Astrocyte (in vitro differentiated cells and primary cell): ENCODE measurements around the gene NCAM2. TPM values are rescaled to one million over a fixed set of nuclear protein-coding genes. Genes with fewer than 3 reads are reported as not detected.
A peak's percentile ranks its signal among the peaks of the same experiment; 100 is the strongest.

ENCODE experiments used
- DNase-seq: peaks from one replicate; pipeline ENCODE4 v3.0.0-alpha.2; 2010; ENCODE audit warnings: low read depth
- FAIRE-seq: peaks from 2 replicates; lab custom pipeline; 2011; peaks lifted over from hg19 to GRCh38; lab: Jason Lieb, UNC
- H2AFZ ChIP-seq: 2 replicates; pipeline ENCODE4 v1.6.0; 2012; ENCODE audit warnings: low read depth, low read length, inconsistent platforms
- H3K27ac ChIP-seq: 2 replicates; pipeline ENCODE4 v1.5.1; 2011; ENCODE audit warnings: low read depth, low read length, inconsistent platforms
- H3K27me3 ChIP-seq: 2 replicates; pipeline ENCODE4 v1.6.0; 2011; ENCODE audit warnings: low read length, inconsistent platforms; ENCODE audit not compliant: insufficient read depth
- H3K36me3 ChIP-seq: 2 replicates; pipeline ENCODE4 v1.5.1; 2011; ENCODE audit warnings: low read length, inconsistent platforms; ENCODE audit not compliant: insufficient read depth
- H3K4me1 ChIP-seq: 2 replicates; pipeline ENCODE4 v1.5.1; 2011; ENCODE audit warnings: low read length, inconsistent platforms; ENCODE audit not compliant: insufficient read depth
- H3K4me2 ChIP-seq: 2 replicates; pipeline ENCODE4 v1.6.0; 2012; ENCODE audit warnings: low read length, inconsistent platforms
- H3K4me3 ChIP-seq: 2 replicates; pipeline ENCODE4 v1.5.1; 2011; ENCODE audit warnings: low read depth, mild to moderate bottlenecking, low read length, inconsistent platforms; ENCODE audit not compliant: insufficient read depth
- H3K79me2 ChIP-seq: 2 replicates; pipeline ENCODE4 v1.6.0; 2012; ENCODE audit warnings: mild to moderate bottlenecking, low read length, inconsistent platforms; ENCODE audit not compliant: insufficient read depth
- H3K9ac ChIP-seq: 2 replicates; pipeline ENCODE4 v1.6.0; 2012; ENCODE audit warnings: mild to moderate bottlenecking, low read length, inconsistent platforms
- H3K9me3 ChIP-seq: 2 replicates; pipeline ENCODE4 v1.5.1; 2012; ENCODE audit warnings: low read depth, mild to moderate bottlenecking, low read length, inconsistent platforms; ENCODE audit not compliant: insufficient read depth
- H4K20me1 ChIP-seq: 2 replicates; pipeline ENCODE4 v1.6.0; 2012; ENCODE audit warnings: low read length, inconsistent platforms; ENCODE audit not compliant: insufficient read depth
- H3K27ac Mint-ChIP-seq: one replicate; pipeline ENCODE4 v1.8.0; 2021; ENCODE audit warnings: mild to moderate bottlenecking, mixed read lengths; ENCODE audit not compliant: unreplicated experiment
- H3K27me3 Mint-ChIP-seq: one replicate; pipeline ENCODE4 v1.8.0; 2021; ENCODE audit warnings: low read depth, mixed read lengths; ENCODE audit not compliant: unreplicated experiment
- H3K36me3 Mint-ChIP-seq: one replicate; pipeline ENCODE4 v1.8.0; 2021; ENCODE audit warnings: low read depth, mixed read lengths; ENCODE audit not compliant: unreplicated experiment
- H3K4me1 Mint-ChIP-seq: one replicate; pipeline ENCODE4 v1.8.0; 2021; ENCODE audit warnings: low read depth, mixed read lengths; ENCODE audit not compliant: unreplicated experiment
- H3K4me3 Mint-ChIP-seq: one replicate; pipeline ENCODE4 v1.8.0; 2021; ENCODE audit warnings: mild to moderate bottlenecking, moderate library complexity, mixed read lengths; ENCODE audit not compliant: unreplicated experiment
- H3K9me3 Mint-ChIP-seq: one replicate; pipeline ENCODE4 v1.8.0; 2021; ENCODE audit warnings: mild to moderate bottlenecking, mixed read lengths; ENCODE audit not compliant: unreplicated experiment
- CTCF ChIP-seq: IDR thresholded peaks from 2 replicates; pipeline ENCODE4 v1.5.1; 2011; ENCODE audit warnings: low read depth, mild to moderate bottlenecking, inconsistent platforms, low read length, moderate library complexity; ENCODE audit not compliant: insufficient read depth
- EZH2 ChIP-seq: IDR thresholded peaks from 2 replicates; pipeline ENCODE4 v1.6.1; 2012; ENCODE audit warnings: mild to moderate bottlenecking, low read length, inconsistent platforms; ENCODE audit not compliant: insufficient read depth
- total RNA-seq: library from RNA; stranded (reverse); gene quantifications from 2 replicates; pipeline ENCODE4 v1.2.1, GENCODE V29; 2021

NCAM2 gene
- total RNA-seq, 1 donor from 2014 or later, result 6.8 TPM

GRCh38 chr21:21183092-21183491 is 184.9 kb downstream of the NCAM2 start:
- H2AFZ ChIP-seq, result no peak overlapping the region
- Mint-ChIP-seq H3K9me3 (no peaks in the 10 kb centered on the region), H3K27me3 (no peaks in the 10 kb centered on the region), H3K27ac (no peak overlapping the region), H3K36me3 (no peaks in the 10 kb centered on the region), H3K4me1 (peaks cover 2% of the 10 kb centered on the region), H3K4me3 (no peak overlapping the region)
- no peak overlapping the region for H3K4me3 ChIP-seq
- no peak overlapping the region for H3K9ac ChIP-seq
- H3K9me3 ChIP-seq, result no peaks in the 10 kb centered on the region
- no peaks in the 10 kb centered on the region for H4K20me1 ChIP-seq
- DNase-seq (no peak), FAIRE-seq (no peak)
- no peaks in the 10 kb centered on the region for H3K79me2 ChIP-seq
- TF ChIP-seq CTCF, result no peak
- TF ChIP-seq EZH2, result no peak
- no peaks in the 10 kb centered on the region for H3K27me3 ChIP-seq
- no peak overlapping the region for H3K27ac ChIP-seq
- H3K4me2 ChIP-seq, result no peak overlapping the region
- H3K36me3 ChIP-seq, result no peaks in the 10 kb centered on the region
- H3K4me1 ChIP-seq, result no peaks in the 10 kb centered on the region

- Histone ChIP-seq H3K27ac (no peak overlapping the region), H3K9me3 (no peaks in the 10 kb centered on the region), H3K27me3 (no peaks in the 10 kb centered on the region), H3K4me3 (no peak overlapping the region), H3K79me2 (no peaks in the 10 kb centered on the region), H2AFZ (no peak overlapping the region), H4K20me1 (no peaks in the 10 kb centered on the region), H3K4me2 (no peak overlapping the region), H3K9ac (no peak overlapping the region), H3K36me3 (no peaks in the 10 kb centered on the region), H3K4me1 (no peaks in the 10 kb centered on the region)
- Mint-ChIP-seq H3K4me1 (peaks cover 2% of the 10 kb centered on the region), H3K9me3 (no peaks in the 10 kb centered on the region), H3K27ac (no peak overlapping the region), H3K27me3 (no peaks in the 10 kb centered on the region), H3K4me3 (no peak overlapping the region), H3K36me3 (no peaks in the 10 kb centered on the region)
- DNase-seq (no peak), FAIRE-seq (peak; percentile 58)
- no peak for TF ChIP-seq EZH2
- TF ChIP-seq CTCF, result no peak
These were observed 186.7 kb downstream of the NCAM2 start for GRCh38 chr21:21184771-21185528.

- H3K9me3 Mint-ChIP-seq, result no peaks in the 10 kb centered on the region
- Histone ChIP-seq H3K4me2 (peak overlapping the region; percentile 9), H2AFZ (no peak overlapping the region), H3K4me3 (no peak overlapping the region), H3K27ac (no peak overlapping the region), H3K27me3 (no peaks in the 10 kb centered on the region), H3K36me3 (no peaks in the 10 kb centered on the region), H4K20me1 (no peaks in the 10 kb centered on the region), H3K9me3 (no peaks in the 10 kb centered on the region), H3K79me2 (no peaks in the 10 kb centered on the region), H3K9ac (no peak overlapping the region), H3K4me1 (no peaks in the 10 kb centered on the region)
- no peaks in the 10 kb centered on the region for H3K36me3 Mint-ChIP-seq
- H3K27me3 Mint-ChIP-seq, result no peaks in the 10 kb centered on the region
- H3K27ac Mint-ChIP-seq, result no peak overlapping the region
- H3K4me1 Mint-ChIP-seq, result peaks cover 6% of the 10 kb centered on the region
- H3K4me3 Mint-ChIP-seq, result no peak overlapping the region
- DNase-seq (no peak), FAIRE-seq (no peak)
- TF ChIP-seq CTCF (no peak), EZH2 (no peak)
These were observed 189.4 kb downstream of the NCAM2 start for GRCh38 chr21:21187579-21187978.
